Endothelial cell (in vitro differentiated cells): ENCODE results near the gene GLRX5. TPM values are rescaled to one million over a fixed set of nuclear protein-coding genes. Genes with fewer than 3 reads are reported as not detected.

ENCODE experiments used
- DNase-seq: peaks from one replicate; pipeline ENCODE4 v3.0.0; 2021; ENCODE audit warnings: low spot score
- H3K27ac Mint-ChIP-seq: one replicate; pipeline ENCODE4 v1.8.0; 2021; ENCODE audit warnings: mixed read lengths, inconsistent platforms; ENCODE audit not compliant: unreplicated experiment
- H3K27me3 Mint-ChIP-seq: one replicate; pipeline ENCODE4 v1.8.0; 2021; ENCODE audit warnings: mild to moderate bottlenecking, moderate library complexity, mixed read lengths, inconsistent platforms; ENCODE audit not compliant: unreplicated experiment
- H3K36me3 Mint-ChIP-seq: one replicate; pipeline ENCODE4 v1.8.0; 2021; ENCODE audit warnings: mild to moderate bottlenecking, low read depth, mixed read lengths, inconsistent platforms; ENCODE audit not compliant: unreplicated experiment
- H3K4me1 Mint-ChIP-seq: one replicate; pipeline ENCODE4 v1.8.0; 2021; ENCODE audit warnings: mild to moderate bottlenecking, mixed read lengths, inconsistent platforms; ENCODE audit not compliant: unreplicated experiment
- H3K4me3 Mint-ChIP-seq: one replicate; pipeline ENCODE4 v1.8.0; 2021; ENCODE audit warnings: mild to moderate bottlenecking, mixed read lengths, inconsistent platforms; ENCODE audit not compliant: unreplicated experiment
- H3K9me3 Mint-ChIP-seq: one replicate; pipeline ENCODE4 v1.8.0; 2021; ENCODE audit warnings: mixed read lengths, inconsistent platforms; ENCODE audit not compliant: unreplicated experiment
- total RNA-seq: library from RNA; stranded (reverse); fragmentation: NEBNext Ultra II Directional; extraction: Animal tissue kit (Norgen Biotek cat#: 25700); gene quantifications from one replicate; pipeline ENCODE4 v1.2.1, GENCODE V29; 2021; ENCODE audit not compliant: unreplicated experiment
- TF ChIP-seq, protein P1 (sequence below): fragments of 200-600 bp; sonication (generic); IDR thresholded peaks from one replicate; pipeline ENCODE4 v1.5.0; 2021; ENCODE audit warnings: antibody characterized with exemption; ENCODE audit not compliant: unreplicated experiment

GLRX5 gene
- total RNA-seq, 1 donor from 2014 or later = 40.3 TPM

DNA sequence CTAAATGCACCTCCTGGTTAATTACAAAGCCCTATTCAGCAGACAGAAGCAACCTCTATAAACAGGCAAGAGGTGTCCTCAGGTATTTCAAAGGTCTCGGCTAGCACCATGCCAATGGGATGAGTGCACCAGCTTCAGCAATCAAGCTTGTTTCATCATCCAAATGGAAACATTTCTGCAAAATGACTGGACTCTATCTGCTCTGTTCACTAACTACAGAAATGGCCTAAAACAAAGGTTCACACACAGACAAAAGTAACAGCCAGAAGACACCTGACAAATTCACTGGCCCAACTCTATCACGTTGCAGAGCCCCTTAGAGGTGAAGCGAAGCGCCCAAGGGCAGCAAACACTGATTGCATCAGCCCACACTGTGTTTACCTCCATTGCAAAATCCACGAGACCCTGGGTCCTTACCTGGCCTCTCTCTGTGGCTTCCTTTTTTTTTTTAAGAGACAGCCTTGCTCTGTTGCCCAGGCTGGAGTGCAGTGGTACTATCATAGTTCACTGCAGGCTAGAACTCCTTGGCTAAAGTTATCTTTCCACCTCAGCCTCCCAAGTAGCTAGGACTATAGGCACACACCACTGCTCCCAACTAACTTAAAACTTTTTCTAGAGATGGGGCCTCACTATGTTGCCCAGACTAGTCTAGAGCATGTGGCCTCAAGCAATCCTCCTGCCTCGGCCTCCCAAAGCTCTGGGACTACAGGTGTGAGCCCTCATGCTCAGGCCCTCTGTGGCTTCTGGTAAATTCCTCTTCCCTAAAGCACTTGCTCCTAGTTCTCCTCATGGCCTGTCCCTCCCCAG is 9.9 kb upstream of the GLRX5 start:
- Mint-ChIP-seq H3K9me3 (no peaks in the 10 kb centered on the region), H3K4me3 (no peak overlapping the region), H3K27me3 (peaks cover 5% of the 10 kb centered on the region), H3K36me3 (no peaks in the 10 kb centered on the region), H3K27ac (no peak overlapping the region), H3K4me1 (peaks cover 8% of the 10 kb centered on the region)
- TF ChIP-seq, protein P1, sequence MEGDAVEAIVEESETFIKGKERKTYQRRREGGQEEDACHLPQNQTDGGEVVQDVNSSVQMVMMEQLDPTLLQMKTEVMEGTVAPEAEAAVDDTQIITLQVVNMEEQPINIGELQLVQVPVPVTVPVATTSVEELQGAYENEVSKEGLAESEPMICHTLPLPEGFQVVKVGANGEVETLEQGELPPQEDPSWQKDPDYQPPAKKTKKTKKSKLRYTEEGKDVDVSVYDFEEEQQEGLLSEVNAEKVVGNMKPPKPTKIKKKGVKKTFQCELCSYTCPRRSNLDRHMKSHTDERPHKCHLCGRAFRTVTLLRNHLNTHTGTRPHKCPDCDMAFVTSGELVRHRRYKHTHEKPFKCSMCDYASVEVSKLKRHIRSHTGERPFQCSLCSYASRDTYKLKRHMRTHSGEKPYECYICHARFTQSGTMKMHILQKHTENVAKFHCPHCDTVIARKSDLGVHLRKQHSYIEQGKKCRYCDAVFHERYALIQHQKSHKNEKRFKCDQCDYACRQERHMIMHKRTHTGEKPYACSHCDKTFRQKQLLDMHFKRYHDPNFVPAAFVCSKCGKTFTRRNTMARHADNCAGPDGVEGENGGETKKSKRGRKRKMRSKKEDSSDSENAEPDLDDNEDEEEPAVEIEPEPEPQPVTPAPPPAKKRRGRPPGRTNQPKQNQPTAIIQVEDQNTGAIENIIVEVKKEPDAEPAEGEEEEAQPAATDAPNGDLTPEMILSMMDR = no peak
- no peak for DNase-seq

DNA sequence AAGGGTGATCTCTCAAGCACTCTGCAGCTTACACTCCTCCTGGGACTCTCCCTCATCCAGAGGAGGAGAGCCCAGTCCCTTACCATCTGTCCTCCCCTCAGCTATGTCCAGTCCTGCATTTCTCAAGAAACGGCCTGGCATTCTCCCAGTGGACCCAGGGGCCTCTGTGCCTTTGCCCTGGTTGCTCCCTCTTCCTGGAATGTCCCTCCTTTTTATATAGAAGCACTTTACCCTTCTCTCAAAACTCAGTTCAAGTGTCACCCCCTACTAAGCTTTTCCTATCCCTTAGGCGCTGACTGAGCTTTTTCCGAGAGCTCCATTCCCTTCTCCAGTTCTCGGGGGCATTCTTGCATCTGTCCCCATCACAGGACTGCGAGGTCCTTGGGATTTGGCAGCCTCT is 8.9 kb upstream of the GLRX5 start:
- Mint-ChIP-seq H3K27ac (no peak overlapping the region), H3K4me3 (no peak overlapping the region), H3K9me3 (no peaks in the 10 kb centered on the region), H3K4me1 (peaks cover 8% of the 10 kb centered on the region), H3K36me3 (no peaks in the 10 kb centered on the region), H3K27me3 (peaks cover 5% of the 10 kb centered on the region)
- DNase-seq = no peak
- TF ChIP-seq, protein P1 = no peak

DNA sequence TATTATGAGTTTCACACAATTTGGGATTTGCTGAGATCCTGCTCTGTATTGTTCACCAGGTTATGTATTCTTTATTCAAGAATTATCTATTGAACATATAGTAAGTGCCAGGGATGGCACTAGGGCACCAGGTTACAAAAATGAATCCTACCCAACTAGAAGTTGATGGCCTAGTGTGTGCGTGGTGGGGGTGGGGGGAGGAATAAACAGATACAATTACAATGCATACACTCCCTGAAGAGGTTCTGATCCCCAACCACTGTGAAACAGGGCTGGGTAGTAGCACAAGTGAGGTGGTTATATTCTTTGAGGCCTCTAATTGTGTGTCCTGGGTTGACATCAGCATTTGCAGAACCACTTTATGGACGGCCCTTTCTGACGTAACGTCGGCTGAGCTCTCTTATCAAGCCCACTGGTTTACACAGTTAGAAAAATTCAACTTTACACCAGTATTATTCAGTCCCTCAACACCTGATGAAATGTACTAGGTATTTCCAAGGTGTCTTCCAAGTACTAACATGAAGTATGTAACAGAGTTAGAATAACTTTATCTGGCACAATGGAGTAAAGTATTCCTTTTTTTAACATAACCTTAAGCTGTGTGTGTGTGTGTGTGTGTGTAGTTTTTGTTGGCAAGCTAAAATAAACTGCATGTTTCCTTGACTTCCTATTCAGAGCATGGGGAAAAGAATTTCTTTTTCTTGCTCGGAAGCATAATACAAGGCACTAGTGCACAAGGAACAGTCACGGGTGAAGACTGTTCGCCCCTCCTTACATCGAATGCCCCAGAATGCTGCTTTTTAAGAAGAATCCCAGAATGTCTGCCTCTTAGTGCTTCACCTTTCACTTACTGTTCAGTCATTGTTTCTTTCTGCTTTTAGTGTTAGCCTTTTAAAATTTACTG is 8.1 kb upstream of the GLRX5 start:
- DNase-seq = no peak
- H3K4me3 Mint-ChIP-seq = no peak overlapping the region
- peaks cover 8% of the 10 kb centered on the region for H3K4me1 Mint-ChIP-seq
- H3K27me3 Mint-ChIP-seq = peaks cover 5% of the 10 kb centered on the region
- no peak overlapping the region for H3K27ac Mint-ChIP-seq
- no peaks in the 10 kb centered on the region for H3K9me3 Mint-ChIP-seq
- TF ChIP-seq, protein P1 = no peak
- H3K36me3 Mint-ChIP-seq = no peaks in the 10 kb centered on the region

DNA sequence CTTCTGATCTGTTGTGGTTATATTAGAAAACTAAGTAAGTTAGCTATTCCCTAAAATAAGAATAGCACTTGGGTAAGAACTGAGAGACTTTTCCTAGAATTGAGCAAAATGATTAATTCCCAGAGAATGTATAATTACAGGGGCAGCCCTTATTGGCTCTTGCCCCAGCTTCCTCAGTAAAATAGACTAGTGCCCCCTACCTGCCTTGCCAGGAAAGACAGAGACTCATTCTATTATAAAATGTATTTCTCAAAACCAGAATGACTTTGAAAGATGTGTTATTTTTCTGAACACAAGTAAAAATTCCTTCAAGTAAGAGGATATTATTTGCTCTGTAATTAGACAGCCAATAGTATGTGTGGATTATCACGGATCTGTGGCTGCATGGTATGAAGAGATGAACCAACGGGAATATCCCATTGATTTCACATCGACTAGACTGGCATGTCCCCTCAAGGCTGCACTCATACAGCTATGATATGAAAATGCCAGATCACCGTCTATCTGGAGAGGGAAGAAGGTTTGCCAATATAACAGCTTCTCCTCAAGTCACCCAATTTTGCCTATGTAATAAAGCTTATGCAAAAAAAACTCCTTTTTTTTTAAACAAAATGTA is 7.4 kb upstream of the GLRX5 start:
- Mint-ChIP-seq H3K4me3 (no peak overlapping the region), H3K27me3 (peaks cover 5% of the 10 kb centered on the region)
- peak; percentile 31 for DNase-seq

More for the DNA sequence above, 7.4 kb upstream of the GLRX5 start:
- TF ChIP-seq, protein P1 = peak; percentile 78
- H3K9me3 Mint-ChIP-seq = no peaks in the 10 kb centered on the region
- no peaks in the 10 kb centered on the region for H3K36me3 Mint-ChIP-seq
- H3K4me1 Mint-ChIP-seq = peaks cover 8% of the 10 kb centered on the region
- no peak overlapping the region for H3K27ac Mint-ChIP-seq
